NCI-H1930 (cell line): ENCODE measurements around the gene MMP15.

Experiments
- DNase-seq, 2 experiments: peaks; one replicate each; lab custom pipeline; 2025; lab: John Stamatoyannopoulos, UW

Gene MMP15

DNA sequence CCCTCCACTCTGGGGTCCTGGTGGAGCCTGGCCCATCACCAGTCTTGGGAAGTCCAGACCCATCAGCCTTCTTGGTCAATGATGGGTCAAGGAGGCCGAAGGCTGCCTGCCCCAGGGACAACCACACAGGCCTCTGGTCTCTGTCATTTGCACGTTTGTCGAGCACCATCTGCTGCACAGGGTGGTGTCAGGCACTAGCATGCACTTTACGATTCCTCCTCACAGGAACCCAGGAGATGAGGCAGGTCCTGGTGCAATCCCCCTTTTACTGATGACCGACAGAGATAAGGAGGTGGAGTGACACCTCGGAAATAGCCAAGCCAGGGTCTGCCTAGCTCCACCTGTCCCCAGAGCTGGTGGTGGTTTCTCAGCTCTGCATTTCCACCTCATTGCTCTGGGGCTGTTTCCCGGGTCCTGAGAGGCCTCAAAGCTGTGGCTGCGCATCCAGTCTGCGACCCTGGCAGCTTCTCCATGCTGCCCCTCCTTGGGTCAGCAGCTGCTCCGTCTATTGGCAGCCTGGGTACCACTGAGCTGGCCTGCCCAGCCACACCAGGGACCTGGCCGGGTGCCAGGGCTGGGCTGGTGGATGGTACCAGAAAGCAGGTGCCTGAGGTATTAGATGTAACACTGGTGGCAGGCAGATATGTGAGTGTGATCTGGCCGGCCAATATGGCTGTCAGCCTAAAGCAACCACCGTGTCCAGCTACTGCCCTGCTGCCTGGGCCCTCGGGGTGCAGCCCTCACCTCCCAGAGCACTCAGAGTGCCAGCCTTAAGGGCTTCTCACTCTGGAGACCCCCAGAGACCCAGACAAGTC, 10.0 kb downstream of the MMP15 start:
- DNase-seq, result no peak

DNA sequence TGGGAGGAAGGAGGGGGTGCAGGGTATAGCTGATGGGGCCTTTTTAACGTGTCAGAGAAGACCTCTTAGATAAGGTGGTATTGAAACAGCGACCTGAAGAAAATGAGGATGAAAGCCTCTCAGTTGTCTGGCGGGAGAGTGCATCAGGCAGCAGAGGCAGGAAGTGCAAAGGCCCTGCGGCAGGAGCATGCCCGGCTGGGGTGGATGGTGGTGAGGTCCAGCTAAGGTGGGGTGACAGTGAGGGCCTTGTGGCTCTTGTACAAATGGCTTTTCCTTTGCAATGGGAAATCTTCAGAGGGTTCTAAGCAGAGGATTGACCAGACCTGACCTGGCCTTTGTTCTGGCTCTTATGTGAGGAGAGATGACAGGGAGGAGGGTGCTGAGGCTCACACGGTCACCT, 11.4 kb downstream of the MMP15 start:
- no peak for DNase-seq

GRCh38 chr16:58037365-58038057, 12.0 kb downstream of the MMP15 start:
- no peak for DNase-seq

DNA sequence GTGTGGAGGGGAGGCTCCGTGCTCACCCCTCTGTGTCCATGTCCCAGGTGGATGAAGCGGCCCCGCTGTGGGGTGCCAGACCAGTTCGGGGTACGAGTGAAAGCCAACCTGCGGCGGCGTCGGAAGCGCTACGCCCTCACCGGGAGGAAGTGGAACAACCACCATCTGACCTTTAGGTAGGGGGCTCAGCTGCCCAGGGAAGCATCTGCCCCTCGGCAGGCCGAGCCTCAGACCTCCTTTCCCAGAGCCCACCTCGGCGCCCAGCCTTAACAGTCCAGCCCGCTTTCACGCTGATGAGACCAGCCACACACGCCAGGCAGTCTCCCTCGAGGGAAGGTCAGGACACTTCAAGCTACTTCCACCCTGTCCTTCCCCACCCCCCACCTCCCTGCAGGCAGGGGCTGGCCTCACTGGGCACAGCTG, 12.7 kb downstream of the MMP15 start:
- DNase-seq, result no peak

GRCh38 chr16:58039829-58040495, 14.4 kb downstream of the MMP15 start:
- no peak for DNase-seq

DNA sequence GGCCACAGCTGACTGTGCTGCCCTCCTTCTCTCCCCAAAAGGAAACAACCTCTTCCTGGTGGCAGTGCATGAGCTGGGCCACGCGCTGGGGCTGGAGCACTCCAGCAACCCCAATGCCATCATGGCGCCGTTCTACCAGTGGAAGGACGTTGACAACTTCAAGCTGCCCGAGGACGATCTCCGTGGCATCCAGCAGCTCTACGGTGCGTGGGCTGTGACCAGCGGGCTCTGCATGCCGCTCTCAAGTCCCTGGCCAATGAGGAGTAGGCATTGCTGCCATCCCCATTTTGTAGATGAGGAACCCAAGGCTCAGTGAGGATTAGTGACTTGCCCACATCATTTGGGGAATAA, 14.9 kb downstream of the MMP15 start:
- no peak for DNase-seq

- DNase-seq, result no peak
Measured at GRCh38 chr16:58040945-58041627, 15.5 kb downstream of the MMP15 start.

GRCh38 chr16:58041628-58041955, 16.0 kb downstream of the MMP15 start:
- DNase-seq, result no peak

DNA sequence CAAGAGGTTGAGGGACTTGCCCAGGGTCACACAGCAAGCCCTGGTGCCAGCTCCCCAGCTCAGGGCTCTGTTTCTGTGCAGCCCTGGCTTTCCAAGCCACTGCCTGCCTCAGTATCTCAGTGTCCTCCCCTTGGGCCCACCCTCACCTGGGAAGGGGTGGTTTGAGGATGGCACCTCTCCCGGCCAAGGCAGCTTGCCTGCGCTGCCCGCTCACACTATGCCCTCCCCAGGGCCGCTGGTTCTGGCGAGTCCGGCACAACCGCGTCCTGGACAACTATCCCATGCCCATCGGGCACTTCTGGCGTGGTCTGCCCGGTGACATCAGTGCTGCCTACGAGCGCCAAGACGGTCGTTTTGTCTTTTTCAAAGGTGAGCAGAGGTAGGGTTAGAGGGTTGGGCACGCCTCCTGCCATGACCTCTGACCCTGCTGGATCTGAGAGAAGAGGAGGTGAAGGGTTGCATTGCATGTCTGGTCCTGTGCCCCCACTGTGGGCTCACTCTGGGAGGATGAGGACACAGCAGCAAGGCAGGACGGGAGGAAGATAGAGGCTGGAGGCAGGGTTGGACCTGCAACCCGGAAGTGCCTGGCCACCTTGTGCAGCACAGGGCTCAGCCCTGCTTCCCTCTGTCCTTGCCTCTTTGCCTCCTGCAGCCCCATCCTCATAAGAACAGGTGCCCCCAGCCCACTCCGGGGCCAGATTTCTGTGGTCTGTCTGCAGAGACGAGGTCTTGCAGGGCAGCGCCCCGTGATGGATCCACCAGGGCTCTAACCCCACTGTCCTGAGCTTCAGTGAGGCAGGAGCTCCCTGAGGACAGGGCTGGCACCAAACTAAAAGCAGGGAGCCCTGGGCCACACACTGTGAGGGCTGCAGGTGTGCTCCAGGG, 16.7 kb downstream of the MMP15 start:
- DNase-seq, result no peak

GRCh38 chr16:58042886-58043515, 17.4 kb downstream of the MMP15 start:
- no peak for DNase-seq

GRCh38 chr16:58043571-58044155, 18.1 kb downstream of the MMP15 start:
- DNase-seq, result no peak

GRCh38 chr16:58044266-58045019, 18.9 kb downstream of the MMP15 start:
- DNase-seq, result no peak

DNA sequence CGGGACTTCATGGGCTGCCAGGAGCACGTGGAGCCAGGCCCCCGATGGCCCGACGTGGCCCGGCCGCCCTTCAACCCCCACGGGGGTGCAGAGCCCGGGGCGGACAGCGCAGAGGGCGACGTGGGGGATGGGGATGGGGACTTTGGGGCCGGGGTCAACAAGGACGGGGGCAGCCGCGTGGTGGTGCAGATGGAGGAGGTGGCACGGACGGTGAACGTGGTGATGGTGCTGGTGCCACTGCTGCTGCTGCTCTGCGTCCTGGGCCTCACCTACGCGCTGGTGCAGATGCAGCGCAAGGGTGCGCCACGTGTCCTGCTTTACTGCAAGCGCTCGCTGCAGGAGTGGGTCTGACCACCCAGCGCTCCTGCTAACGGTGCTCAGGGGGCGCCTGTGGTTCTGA, 19.5 kb downstream of the MMP15 start:
- no peak for DNase-seq

- no peak for DNase-seq
Measured at GRCh38 chr16:58046054-58046881, 20.7 kb downstream of the MMP15 start.

- DNase-seq, result no peak
Measured at GRCh38 chr16:58046936-58047335, 21.4 kb downstream of the MMP15 start.

- DNase-seq, result no peak
Measured at GRCh38 chr16:58047557-58048348, 22.2 kb downstream of the MMP15 start.

DNA sequence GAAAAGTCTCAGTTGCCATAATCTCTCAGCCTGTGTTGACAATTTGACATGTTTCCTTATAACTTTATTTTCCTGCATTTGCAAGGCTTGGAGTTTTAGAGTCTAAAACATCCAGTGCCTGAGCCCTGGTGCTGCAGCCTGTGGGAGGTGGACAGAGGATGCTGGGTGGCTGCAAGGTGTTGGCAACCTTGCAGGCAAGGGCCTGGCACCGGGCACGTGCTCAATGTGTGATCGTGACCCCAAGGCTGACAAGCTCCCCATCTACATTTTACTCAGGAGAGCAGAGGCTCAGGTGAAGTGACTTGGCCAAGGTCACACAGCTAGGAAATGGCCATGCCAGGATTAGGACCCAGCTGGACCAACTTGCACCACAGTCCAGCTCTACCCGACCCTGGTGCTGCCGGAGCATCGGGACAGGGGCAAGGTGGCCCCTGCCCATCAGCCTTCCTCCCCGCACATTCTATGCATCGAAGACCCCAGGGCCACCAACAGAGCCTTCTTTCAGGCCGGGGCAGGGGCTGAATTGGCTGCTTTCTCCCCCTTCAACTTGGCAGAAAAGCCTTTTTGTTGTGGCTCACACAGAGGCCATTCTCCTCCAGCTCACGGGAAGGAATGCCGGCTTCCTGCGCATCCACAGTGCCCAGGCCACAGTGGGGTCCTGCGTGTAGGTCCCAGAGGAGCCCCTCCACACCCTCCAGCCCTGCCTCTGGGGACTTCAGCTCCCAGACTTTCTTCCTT, 23.1 kb downstream of the MMP15 start:
- DNase-seq, result no peak
